ENCODE measurements around the gene SCD. TPM values are rescaled to one million over a fixed set of nuclear protein-coding genes. Genes with fewer than 3 reads are reported as not detected.
A peak's percentile ranks its signal among the peaks of the same experiment; 100 is the strongest.

Gene SCD
- total and polyA plus RNA-seq, 9 of the 15 experiments (the other 6 are each of a cell fraction or from before 2014, with no cell fraction given) = 114 to 486 (median 188) TPM

DNA sequence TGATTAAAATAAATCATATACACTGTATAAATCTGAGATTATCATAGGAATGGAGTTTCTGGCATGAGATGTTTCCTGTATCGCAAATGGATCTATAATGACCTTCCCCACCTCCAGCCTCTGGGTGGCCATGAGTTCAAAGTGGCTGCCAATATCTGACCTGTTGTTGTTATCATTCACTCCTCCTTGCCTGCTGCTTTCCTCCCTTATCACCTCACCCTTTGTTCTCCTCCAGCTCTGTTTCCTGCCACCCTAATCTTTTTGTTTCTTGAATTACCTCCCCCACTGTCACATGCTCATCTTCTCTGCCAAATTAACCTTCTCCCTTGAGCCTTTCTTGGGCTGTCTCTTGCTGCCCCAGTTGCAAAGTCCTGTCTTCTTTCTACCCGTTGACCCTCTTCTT is 12.0 kb downstream of the SCD start (continued):
- TF ChIP-seq, protein P1, sequence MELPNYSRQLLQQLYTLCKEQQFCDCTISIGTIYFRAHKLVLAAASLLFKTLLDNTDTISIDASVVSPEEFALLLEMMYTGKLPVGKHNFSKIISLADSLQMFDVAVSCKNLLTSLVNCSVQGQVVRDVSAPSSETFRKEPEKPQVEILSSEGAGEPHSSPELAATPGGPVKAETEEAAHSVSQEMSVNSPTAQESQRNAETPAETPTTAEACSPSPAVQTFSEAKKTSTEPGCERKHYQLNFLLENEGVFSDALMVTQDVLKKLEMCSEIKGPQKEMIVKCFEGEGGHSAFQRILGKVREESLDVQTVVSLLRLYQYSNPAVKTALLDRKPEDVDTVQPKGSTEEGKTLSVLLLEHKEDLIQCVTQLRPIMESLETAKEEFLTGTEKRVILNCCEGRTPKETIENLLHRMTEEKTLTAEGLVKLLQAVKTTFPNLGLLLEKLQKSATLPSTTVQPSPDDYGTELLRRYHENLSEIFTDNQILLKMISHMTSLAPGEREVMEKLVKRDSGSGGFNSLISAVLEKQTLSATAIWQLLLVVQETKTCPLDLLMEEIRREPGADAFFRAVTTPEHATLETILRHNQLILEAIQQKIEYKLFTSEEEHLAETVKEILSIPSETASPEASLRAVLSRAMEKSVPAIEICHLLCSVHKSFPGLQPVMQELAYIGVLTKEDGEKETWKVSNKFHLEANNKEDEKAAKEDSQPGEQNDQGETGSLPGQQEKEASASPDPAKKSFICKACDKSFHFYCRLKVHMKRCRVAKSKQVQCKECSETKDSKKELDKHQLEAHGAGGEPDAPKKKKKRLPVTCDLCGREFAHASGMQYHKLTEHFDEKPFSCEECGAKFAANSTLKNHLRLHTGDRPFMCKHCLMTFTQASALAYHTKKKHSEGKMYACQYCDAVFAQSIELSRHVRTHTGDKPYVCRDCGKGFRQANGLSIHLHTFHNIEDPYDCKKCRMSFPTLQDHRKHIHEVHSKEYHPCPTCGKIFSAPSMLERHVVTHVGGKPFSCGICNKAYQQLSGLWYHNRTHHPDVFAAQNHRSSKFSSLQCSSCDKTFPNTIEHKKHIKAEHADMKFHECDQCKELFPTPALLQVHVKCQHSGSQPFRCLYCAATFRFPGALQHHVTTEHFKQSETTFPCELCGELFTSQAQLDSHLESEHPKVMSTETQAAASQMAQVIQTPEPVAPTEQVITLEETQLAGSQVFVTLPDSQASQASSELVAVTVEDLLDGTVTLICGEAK (IDR thresholded peaks at IDR 0.05) = no peak
- TF ChIP-seq, protein P1 (CRISPR knock-in tag; IDR thresholded peaks at IDR 0.05) = no peak
- TF ChIP-seq KLF16 (IDR thresholded peaks at IDR 0.05) = peak; percentile 89
- TF ChIP-seq KDM2B (CRISPR knock-in tag; IDR thresholded peaks at IDR 0.05) = no peak
- TF ChIP-seq ZEB2 (IDR thresholded peaks at IDR 0.05) = peak; percentile 95
- peak; percentile 98 for TF ChIP-seq CBFA2T3 (IDR thresholded peaks at IDR 0.05)
- peak; percentile 77 for TF ChIP-seq ZNF766 (CRISPR knock-in tag; conservative IDR thresholded peaks at IDR 0.05)
- peak; percentile 69; the same call in 1 of the 2 replicates for TF ChIP-seq BCOR (IDR thresholded peaks at IDR 0.05)
- TF ChIP-seq ZNF639 (CRISPR knock-in tag; conservative IDR thresholded peaks at IDR 0.05 in 1 of 2, IDR thresholded peaks at IDR 0.05 in 1 of 2) = peak in 1 of 2 experiments; percentile 45; a peak in 1 of 4 replicates
- TF ChIP-seq HLTF (IDR thresholded peaks at IDR 0.05) = peak; percentile 86
- TF ChIP-seq THRB (CRISPR knock-in tag; conservative IDR thresholded peaks at IDR 0.05) = no peak
- 0 out of 2 replicates have a peak, but pooled peaks have one; percentile 15 for TF ChIP-seq ZBTB12 (CRISPR knock-in tag; IDR thresholded peaks at IDR 0.05)
- no peak for TF ChIP-seq RFX7 (CRISPR knock-in tag; IDR thresholded peaks at IDR 0.05)
- TF ChIP-seq CTCF (IDR thresholded peaks at IDR 0.05 in 2 of 3, conservative IDR thresholded peaks at IDR 0.05 in 1 of 3; ENCODE audit: insufficient read depth in 2 of 3, low read depth in 1 of 3, low read length in 3 of 3) = no peak
- peak; percentile 95 for TF ChIP-seq SMARCA4 (IDR thresholded peaks at IDR 0.05)
